PFSK-1 (cell line): Measurements from ENCODE around the gene DYNC2H1.

ENCODE experiments used
- FOXP2 ChIP-seq: optimal IDR thresholded peaks from 2 replicates; pipeline ENCODE3; 2011; ENCODE audit warnings: borderline replicate concordance, control low read depth, inconsistent platforms; ENCODE audit not compliant: insufficient read depth; ENCODE audit errors: extremely low read length, extremely low read depth
- POLR2AphosphoS5 ChIP-seq: IDR thresholded peaks from 2 replicates; pipeline ENCODE4 v1.6.1; 2012; ENCODE audit warnings: low read depth, mild to moderate bottlenecking, control low read depth, low read length, moderate library complexity
- SIN3A ChIP-seq: IDR thresholded peaks from 2 replicates; pipeline ENCODE4 v1.6.1; 2012; ENCODE audit warnings: mild to moderate bottlenecking, low read length, moderate library complexity, borderline replicate concordance; ENCODE audit not compliant: insufficient read depth
- TAF1 ChIP-seq: IDR thresholded peaks from 2 replicates; pipeline ENCODE4 v1.6.1; 2012; ENCODE audit warnings: low read length, control low read depth, borderline replicate concordance; ENCODE audit not compliant: insufficient read depth
- TF ChIP-seq, protein P1 (sequence below), 2 experiments: IDR thresholded peaks; 2 replicates each; pipeline versions ENCODE4 v1.6.1 to v1.8.0; 2011 to 2012; ENCODE audit warnings: low read depth in 2 of 2, low read length in 2 of 2, control low read depth in 1 of 2, inconsistent platforms in 1 of 2, mild to moderate bottlenecking in 1 of 2, moderate library complexity in 1 of 2; ENCODE audit not compliant: insufficient read depth in 1 of 2

DYNC2H1 gene

GRCh38 chr11:103085758-103086365, 23.4 kb upstream of the DYNC2H1 start:
- TF ChIP-seq FOXP2 (no peak), SIN3A (no peak), TAF1 (no peak), POLR2AphosphoS5 (no peak)
- TF ChIP-seq, protein P1, sequence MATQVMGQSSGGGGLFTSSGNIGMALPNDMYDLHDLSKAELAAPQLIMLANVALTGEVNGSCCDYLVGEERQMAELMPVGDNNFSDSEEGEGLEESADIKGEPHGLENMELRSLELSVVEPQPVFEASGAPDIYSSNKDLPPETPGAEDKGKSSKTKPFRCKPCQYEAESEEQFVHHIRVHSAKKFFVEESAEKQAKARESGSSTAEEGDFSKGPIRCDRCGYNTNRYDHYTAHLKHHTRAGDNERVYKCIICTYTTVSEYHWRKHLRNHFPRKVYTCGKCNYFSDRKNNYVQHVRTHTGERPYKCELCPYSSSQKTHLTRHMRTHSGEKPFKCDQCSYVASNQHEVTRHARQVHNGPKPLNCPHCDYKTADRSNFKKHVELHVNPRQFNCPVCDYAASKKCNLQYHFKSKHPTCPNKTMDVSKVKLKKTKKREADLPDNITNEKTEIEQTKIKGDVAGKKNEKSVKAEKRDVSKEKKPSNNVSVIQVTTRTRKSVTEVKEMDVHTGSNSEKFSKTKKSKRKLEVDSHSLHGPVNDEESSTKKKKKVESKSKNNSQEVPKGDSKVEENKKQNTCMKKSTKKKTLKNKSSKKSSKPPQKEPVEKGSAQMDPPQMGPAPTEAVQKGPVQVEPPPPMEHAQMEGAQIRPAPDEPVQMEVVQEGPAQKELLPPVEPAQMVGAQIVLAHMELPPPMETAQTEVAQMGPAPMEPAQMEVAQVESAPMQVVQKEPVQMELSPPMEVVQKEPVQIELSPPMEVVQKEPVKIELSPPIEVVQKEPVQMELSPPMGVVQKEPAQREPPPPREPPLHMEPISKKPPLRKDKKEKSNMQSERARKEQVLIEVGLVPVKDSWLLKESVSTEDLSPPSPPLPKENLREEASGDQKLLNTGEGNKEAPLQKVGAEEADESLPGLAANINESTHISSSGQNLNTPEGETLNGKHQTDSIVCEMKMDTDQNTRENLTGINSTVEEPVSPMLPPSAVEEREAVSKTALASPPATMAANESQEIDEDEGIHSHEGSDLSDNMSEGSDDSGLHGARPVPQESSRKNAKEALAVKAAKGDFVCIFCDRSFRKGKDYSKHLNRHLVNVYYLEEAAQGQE (IDR thresholded peaks at IDR 0.05; ENCODE audit: insufficient read depth in 1 of 2, low read depth in 2 of 2, low read length in 2 of 2), result no peak

GRCh38 chr11:103086461-103086860, 22.8 kb upstream of the DYNC2H1 start:
- TF ChIP-seq, protein P1 (IDR thresholded peaks at IDR 0.05; ENCODE audit: insufficient read depth in 1 of 2, low read depth in 2 of 2, low read length in 2 of 2), result no peak
- TF ChIP-seq POLR2AphosphoS5 (no peak), TAF1 (no peak), FOXP2 (no peak), SIN3A (no peak)

GRCh38 chr11:103091064-103091800, 18.0 kb upstream of the DYNC2H1 start:
- TF ChIP-seq, protein P1 (IDR thresholded peaks at IDR 0.05; ENCODE audit: insufficient read depth in 1 of 2, low read depth in 2 of 2, low read length in 2 of 2), result no peak
- TF ChIP-seq TAF1, result peak; percentile 44; the same call in 1 of the 2 replicates

GRCh38 chr11:103091801-103092524, 17.3 kb upstream of the DYNC2H1 start, which contains the start of gene DCUN1D5:
Gene DCUN1D5, minus strand, starts transcription at chr11:103092160. Its CDS starts 288 bp downstream, at chr11:103091872.
- TF ChIP-seq POLR2AphosphoS5, result peak; percentile 92
- no peak for TF ChIP-seq SIN3A
- TF ChIP-seq TAF1, result peak; percentile 96
- TF ChIP-seq, protein P1 (IDR thresholded peaks at IDR 0.05; ENCODE audit: insufficient read depth in 1 of 2, low read depth in 2 of 2, low read length in 2 of 2), result peak; percentile 35 to 49; a peak in 1 of 4 replicates
- peak; percentile 77 for TF ChIP-seq FOXP2
